Parathyroid adenoma (tissue), 2 donors: ENCODE data around the gene AMDHD2.
A peak's percentile ranks its signal among the peaks of the same experiment; 100 is the strongest.

Experiments used
- H2AFZ ChIP-seq: fragments of 300-600 bp; sonication (generic); one replicate; pipeline ENCODE4 v1.7.0; 2017; ENCODE audit warnings: antibody characterized with exemption, mild to moderate bottlenecking
- H3K27ac ChIP-seq: fragments of 300-600 bp; sonication (generic); one replicate; pipeline ENCODE4 v1.7.0; 2017
- H3K27me3 ChIP-seq: fragments of 300-600 bp; sonication (generic); one replicate; pipeline ENCODE4 v1.7.0; 2017; ENCODE audit warnings: low read length; ENCODE audit not compliant: control insufficient read depth, insufficient read depth
- H3K36me3 ChIP-seq: fragments of 300-600 bp; sonication (generic); one replicate; pipeline ENCODE4 v1.7.0; 2017; ENCODE audit warnings: low read length; ENCODE audit not compliant: control insufficient read depth, insufficient read depth
- H3K4me1 ChIP-seq: fragments of 300-600 bp; sonication (generic); one replicate; pipeline ENCODE4 v1.7.0; 2017; ENCODE audit warnings: control low read depth
- H3K4me2 ChIP-seq: fragments of 300-600 bp; sonication (generic); one replicate; pipeline ENCODE4 v1.7.0; 2017; ENCODE audit warnings: low read length
- H3K4me3 ChIP-seq: fragments of 300-600 bp; sonication (generic); one replicate; pipeline ENCODE4 v1.7.0; 2017; ENCODE audit warnings: low read depth, low read length
- H3K79me2 ChIP-seq: fragments of 300-600 bp; sonication (generic); one replicate; pipeline ENCODE4 v1.7.0; 2017; ENCODE audit warnings: control low read depth
- H3K9ac ChIP-seq: fragments of 300-600 bp; sonication (generic); one replicate; pipeline ENCODE4 v1.7.0; 2017; ENCODE audit warnings: mild to moderate bottlenecking
- H3K9me3 ChIP-seq: fragments of 300-600 bp; sonication (generic); one replicate; pipeline ENCODE4 v1.7.0; 2017; ENCODE audit warnings: low read length; ENCODE audit not compliant: control insufficient read depth
- TF ChIP-seq, protein P1 (sequence below): fragments of 300-600 bp; sonication (generic); IDR thresholded peaks from one replicate; pipeline ENCODE4 v1.7.0; 2017; ENCODE audit warnings: antibody characterized with exemption, mild to moderate bottlenecking
- donor health status: primary hyperparathyroidism.

AMDHD2 gene

GRCh38 chr16:2520784-2521531 is 787 bp downstream of the AMDHD2 start:
- Histone ChIP-seq H3K27me3 (no peaks in the 10 kb centered on the region), H3K4me2 (peak overlapping the region; percentile 47), H3K4me1 (peaks cover 30% of the 10 kb centered on the region), H2AFZ (no peak overlapping the region), H3K27ac (no peak overlapping the region), H3K36me3 (no peaks in the 10 kb centered on the region), H3K9me3 (no peaks in the 10 kb centered on the region), H3K4me3 (no peak overlapping the region), H3K9ac (no peak overlapping the region), H3K79me2 (peaks cover 37% of the 10 kb centered on the region)
- TF ChIP-seq, protein P1, sequence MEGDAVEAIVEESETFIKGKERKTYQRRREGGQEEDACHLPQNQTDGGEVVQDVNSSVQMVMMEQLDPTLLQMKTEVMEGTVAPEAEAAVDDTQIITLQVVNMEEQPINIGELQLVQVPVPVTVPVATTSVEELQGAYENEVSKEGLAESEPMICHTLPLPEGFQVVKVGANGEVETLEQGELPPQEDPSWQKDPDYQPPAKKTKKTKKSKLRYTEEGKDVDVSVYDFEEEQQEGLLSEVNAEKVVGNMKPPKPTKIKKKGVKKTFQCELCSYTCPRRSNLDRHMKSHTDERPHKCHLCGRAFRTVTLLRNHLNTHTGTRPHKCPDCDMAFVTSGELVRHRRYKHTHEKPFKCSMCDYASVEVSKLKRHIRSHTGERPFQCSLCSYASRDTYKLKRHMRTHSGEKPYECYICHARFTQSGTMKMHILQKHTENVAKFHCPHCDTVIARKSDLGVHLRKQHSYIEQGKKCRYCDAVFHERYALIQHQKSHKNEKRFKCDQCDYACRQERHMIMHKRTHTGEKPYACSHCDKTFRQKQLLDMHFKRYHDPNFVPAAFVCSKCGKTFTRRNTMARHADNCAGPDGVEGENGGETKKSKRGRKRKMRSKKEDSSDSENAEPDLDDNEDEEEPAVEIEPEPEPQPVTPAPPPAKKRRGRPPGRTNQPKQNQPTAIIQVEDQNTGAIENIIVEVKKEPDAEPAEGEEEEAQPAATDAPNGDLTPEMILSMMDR, result no peak

DNA sequence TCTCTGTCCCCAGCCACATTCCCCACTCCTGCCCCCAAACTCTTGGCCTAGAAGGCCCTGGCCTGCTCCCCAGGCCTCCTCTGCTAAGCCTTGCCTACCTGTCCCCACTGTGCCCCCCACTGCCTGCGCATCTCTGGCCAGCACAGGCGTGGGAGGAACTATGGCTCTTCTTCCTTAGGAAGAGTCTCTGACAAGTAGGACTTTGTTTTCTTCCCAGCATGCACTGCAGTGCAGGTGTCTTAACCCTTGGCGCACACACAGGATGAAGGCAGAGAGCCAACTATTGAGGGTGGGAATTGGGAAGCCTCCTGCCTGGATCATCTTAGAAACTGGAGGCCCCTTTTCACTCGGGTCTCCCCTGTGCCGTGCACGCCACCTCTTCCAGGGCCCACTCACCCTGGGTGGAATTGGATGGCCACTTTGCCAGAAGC is 3.6 kb downstream of the AMDHD2 start:
- H3K27ac ChIP-seq, result no peak overlapping the region
- H3K4me3 ChIP-seq, result no peak overlapping the region
- H2AFZ ChIP-seq, result no peak overlapping the region
- peaks cover 9% of the 10 kb centered on the region for H3K79me2 ChIP-seq
- TF ChIP-seq, protein P1, result no peak
- no peaks in the 10 kb centered on the region for H3K9me3 ChIP-seq
- H3K36me3 ChIP-seq, result no peaks in the 10 kb centered on the region
- H3K4me1 ChIP-seq, result peaks cover 11% of the 10 kb centered on the region
- H3K9ac ChIP-seq, result no peak overlapping the region
- no peak overlapping the region for H3K4me2 ChIP-seq
- no peaks in the 10 kb centered on the region for H3K27me3 ChIP-seq

- H3K4me1 ChIP-seq, result peaks cover 6% of the 10 kb centered on the region
- no peak overlapping the region for H3K27ac ChIP-seq
These were observed 4.3 kb downstream of the AMDHD2 start for GRCh38 chr16:2524339-2524938.

DNA sequence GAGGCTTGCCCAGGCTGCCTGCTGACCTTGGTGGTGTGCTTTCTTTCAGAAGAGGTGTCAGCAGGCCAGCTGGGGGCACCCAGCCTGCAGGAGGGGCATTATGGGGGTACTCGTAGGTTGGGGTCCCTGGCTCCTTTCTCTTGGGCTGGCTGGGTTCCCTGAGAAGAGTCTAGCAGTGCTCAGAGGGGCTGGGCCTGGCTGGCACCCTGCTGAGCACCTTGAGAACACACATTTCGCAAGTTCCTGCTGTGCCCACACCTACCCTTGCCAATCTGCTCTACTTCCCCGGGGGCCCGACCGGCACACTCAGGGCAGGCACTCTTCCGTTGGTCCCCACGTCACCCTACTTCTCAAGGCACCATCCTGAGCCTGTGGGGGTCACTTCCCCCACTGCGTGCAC is 6.0 kb downstream of the AMDHD2 start:
- H3K36me3 ChIP-seq, result no peaks in the 10 kb centered on the region
- H3K9me3 ChIP-seq, result no peaks in the 10 kb centered on the region

More at GRCh38 chr16:2524339-2524938, 4.3 kb downstream of the AMDHD2 start:
- H3K9me3 ChIP-seq, result no peaks in the 10 kb centered on the region
- TF ChIP-seq, protein P1, result no peak
- H3K4me2 ChIP-seq, result no peak overlapping the region
- H2AFZ ChIP-seq, result no peak overlapping the region
- H3K4me3 ChIP-seq, result no peak overlapping the region
- H3K36me3 ChIP-seq, result no peaks in the 10 kb centered on the region
- no peak overlapping the region for H3K9ac ChIP-seq
- H3K79me2 ChIP-seq, result peaks cover 3% of the 10 kb centered on the region
- no peaks in the 10 kb centered on the region for H3K27me3 ChIP-seq

More for the DNA sequence above, 6.0 kb downstream of the AMDHD2 start:
- H2AFZ ChIP-seq, result no peak overlapping the region
- no peak overlapping the region for H3K4me3 ChIP-seq
- no peaks in the 10 kb centered on the region for H3K27me3 ChIP-seq
- TF ChIP-seq, protein P1, result no peak
- no peak overlapping the region for H3K4me2 ChIP-seq
- H3K4me1 ChIP-seq, result peaks cover 3% of the 10 kb centered on the region
- no peak overlapping the region for H3K27ac ChIP-seq
- H3K79me2 ChIP-seq, result peaks cover 3% of the 10 kb centered on the region
- no peak overlapping the region for H3K9ac ChIP-seq
